SU-DHL-6 (cell line): ENCODE results near the gene PNMA1.

Source experiments
- H2AFZ ChIP-seq: fragments of 200-600 bp; sonication (generic); 2 replicates; pipeline ENCODE4 v1.6.1; 2014; ENCODE audit warnings: low read depth, mild to moderate bottlenecking, moderate library complexity, mixed read lengths, antibody characterized with exemption, low read length; ENCODE audit not compliant: severe bottlenecking
- H3F3A ChIP-seq: fragments of 200-600 bp; shearing (Covaris generic); 2 replicates; pipeline ENCODE4 v1.6.0; 2016; ENCODE audit warnings: antibody characterized with exemption, mild to moderate bottlenecking; ENCODE audit not compliant: insufficient read depth
- H3K27ac ChIP-seq: fragments of 200-600 bp; sonication (generic); 2 replicates; pipeline ENCODE4 v1.5.1; 2016; ENCODE audit warnings: low read depth, mild to moderate bottlenecking, low read length, moderate library complexity, mixed read lengths
- H3K27me3 ChIP-seq: fragments of 200-600 bp; sonication (generic), shearing (Covaris generic); 2 replicates; pipeline ENCODE4 v1.6.0; 2014; ENCODE audit warnings: mild to moderate bottlenecking, low read length
- H3K36me3 ChIP-seq: fragments of 200-600 bp; sonication (generic); 2 replicates; pipeline ENCODE4 v1.6.1; 2014; ENCODE audit warnings: mild to moderate bottlenecking, low read length, mixed read lengths
- H3K4me2 ChIP-seq: fragments of 300-600, 200-600 bp; shearing (Covaris generic), sonication (generic); 2 replicates; pipeline ENCODE4 v1.6.0; 2014; ENCODE audit warnings: low read length, low read depth, mild to moderate bottlenecking; ENCODE audit not compliant: poor library complexity, severe bottlenecking
- H3K4me3 ChIP-seq: fragments of 200-600 bp; sonication (generic); 2 replicates; pipeline ENCODE4 v1.5.1; 2014; ENCODE audit warnings: antibody characterized with exemption, low read length, mild to moderate bottlenecking, mixed read lengths; ENCODE audit not compliant: insufficient read depth, poor library complexity, severe bottlenecking
- H3K79me2 ChIP-seq: fragments of 200-600 bp; sonication (generic); 2 replicates; pipeline ENCODE4 v1.6.1; 2014; ENCODE audit warnings: mild to moderate bottlenecking, low read length, moderate library complexity; ENCODE audit not compliant: insufficient read depth
- H3K9ac ChIP-seq: fragments of 200-600 bp; sonication (generic); 2 replicates; pipeline ENCODE4 v1.7.0; 2014; ENCODE audit warnings: mild to moderate bottlenecking, low read length
- H3K9me2 ChIP-seq: fragments of 200-600 bp; sonication (generic); replicated peaks from 2 replicates; pipeline ENCODE4 v1.6.1; 2014; ENCODE audit warnings: low read length; ENCODE audit not compliant: insufficient read depth
- H3K9me3 ChIP-seq: fragments of 200-600 bp; sonication (generic); 2 replicates; pipeline ENCODE4 v1.6.1; 2014; ENCODE audit warnings: low read length, mixed read lengths; ENCODE audit not compliant: insufficient read depth
- H4K20me1 ChIP-seq: fragments of 200-600 bp; sonication (generic); 2 replicates; pipeline ENCODE4 v1.6.1; 2014; ENCODE audit warnings: low read depth, mild to moderate bottlenecking, antibody characterized with exemption, low read length, moderate library complexity, mixed read lengths
- CTCF ChIP-seq: fragments of 200-600 bp; sonication (generic); IDR thresholded peaks from one replicate; pipeline ENCODE4 v1.5.1; 2017; ENCODE audit warnings: antibody characterized with exemption, mild to moderate bottlenecking, low read length, moderate library complexity; ENCODE audit not compliant: insufficient read depth, poor library complexity, severe bottlenecking
- EZH2phosphoT487 ChIP-seq: fragments of 200-600 bp; sonication (generic), shearing (Covaris generic); conservative IDR thresholded peaks from 2 replicates; pipeline ENCODE4 v1.6.1; 2018; ENCODE audit warnings: mild to moderate bottlenecking, antibody characterized with exemption, low read length, moderate library complexity, mixed read lengths

Gene PNMA1

GRCh38 chr14:73748858-73749357 lies 34.7 kb upstream of the PNMA1 start:
- Histone ChIP-seq H3K27ac (peak overlapping the region; percentile 35; the same call in 1 of the 2 replicates), H3F3A (0 out of 2 replicates have a peak, but pooled peaks cover 12% of the 10 kb centered on the region), H3K36me3 (no peaks in the 10 kb centered on the region), H3K27me3 (no peaks in the 10 kb centered on the region), H2AFZ (no peak overlapping the region), H3K4me2 (peak overlapping the region; percentile 58), H3K9ac (no peak overlapping the region), H3K9me3 (no peaks in the 10 kb centered on the region), H4K20me1 (peaks cover 11% of the 10 kb centered on the region), H3K4me3 (no peak overlapping the region), H3K79me2 (peaks cover 100% of the 10 kb centered on the region), H3K9me2 (no peaks in the 10 kb centered on the region)
- no peak for TF ChIP-seq CTCF
- TF ChIP-seq EZH2phosphoT487: no peak

- no peak overlapping the region for H2AFZ ChIP-seq
- H4K20me1 ChIP-seq: peaks cover 16% of the 10 kb centered on the region
- peak overlapping the region; percentile 58 for H3K4me2 ChIP-seq
- peaks cover 100% of the 10 kb centered on the region for H3K79me2 ChIP-seq
- H3K4me3 ChIP-seq: no peak overlapping the region
- H3K36me3 ChIP-seq: no peaks in the 10 kb centered on the region
- H3K9me3 ChIP-seq: no peaks in the 10 kb centered on the region
- H3K27me3 ChIP-seq: no peaks in the 10 kb centered on the region
- H3F3A ChIP-seq: 0 out of 2 replicates have a peak, but pooled peaks cover 13% of the 10 kb centered on the region
- no peaks in the 10 kb centered on the region for H3K9me2 ChIP-seq
- peak overlapping the region; percentile 84 for H3K27ac ChIP-seq
- no peak for TF ChIP-seq CTCF
- TF ChIP-seq EZH2phosphoT487: no peak
- H3K9ac ChIP-seq: peak overlapping the region; percentile 49; the same call in 1 of the 2 replicates
These were observed 33.4 kb upstream of the PNMA1 start for GRCh38 chr14:73747379-73748211.

DNA sequence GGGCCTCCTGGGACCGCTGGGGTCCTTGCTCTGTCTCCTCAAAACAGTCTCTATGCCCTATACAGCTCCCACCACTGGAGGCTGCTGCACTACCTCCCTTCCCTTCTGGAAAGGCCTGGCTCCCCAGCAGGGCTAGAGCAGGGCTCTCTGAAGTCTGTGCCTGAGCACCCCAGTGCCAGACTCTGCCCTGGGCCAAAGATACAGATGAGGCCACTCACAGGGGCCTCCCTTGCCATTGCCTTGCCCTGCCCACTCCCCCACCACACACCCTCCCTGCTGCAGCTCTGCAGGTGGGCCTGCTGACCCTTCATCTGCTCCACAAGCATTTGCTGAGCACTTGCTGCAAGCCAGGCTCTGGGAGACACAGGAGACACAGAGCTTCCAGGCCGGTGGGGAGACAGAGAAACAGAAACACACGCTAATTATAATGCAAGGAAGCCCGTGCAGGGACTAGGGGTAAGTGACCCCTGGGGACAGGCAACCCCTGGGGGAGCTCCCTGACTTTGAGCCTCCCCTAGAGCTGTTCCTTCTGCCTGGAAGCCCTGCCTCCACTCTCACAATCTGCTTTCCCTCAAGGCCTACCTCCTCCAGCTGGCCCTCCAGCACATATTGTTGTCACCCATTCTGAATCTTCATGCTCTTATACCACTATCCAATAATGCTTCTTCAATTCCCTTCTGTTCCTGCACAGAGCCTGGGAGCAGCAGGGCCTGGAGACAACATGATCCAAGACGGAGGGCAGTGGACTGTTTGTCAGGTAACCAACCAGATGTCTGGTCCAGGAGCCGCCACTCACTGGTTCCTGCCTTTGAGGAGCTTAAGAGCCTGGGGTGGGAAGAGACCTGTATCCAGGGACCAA lies 32.6 kb upstream of the PNMA1 start:
- peak overlapping the region; percentile 49 for H3K9ac ChIP-seq
- TF ChIP-seq CTCF: no peak
- TF ChIP-seq EZH2phosphoT487: no peak
- no peaks in the 10 kb centered on the region for H3K27me3 ChIP-seq
- H3K9me2 ChIP-seq: no peaks in the 10 kb centered on the region
- H4K20me1 ChIP-seq: peaks cover 16% of the 10 kb centered on the region
- H3K9me3 ChIP-seq: no peaks in the 10 kb centered on the region
- peak overlapping the region; percentile 58 for H3K4me2 ChIP-seq
- H3K36me3 ChIP-seq: no peaks in the 10 kb centered on the region
- peaks cover 100% of the 10 kb centered on the region for H3K79me2 ChIP-seq
- no peak overlapping the region for H3K4me3 ChIP-seq
- no peak overlapping the region for H2AFZ ChIP-seq
- 0 out of 2 replicates have a peak, but pooled peaks cover 13% of the 10 kb centered on the region for H3F3A ChIP-seq
- peak overlapping the region; percentile 84 for H3K27ac ChIP-seq
